ENCODE measurements around the gene DNAH6. TPM values are rescaled to one million over a fixed set of nuclear protein-coding genes. Genes with fewer than 3 reads are reported as not detected.

The DNAH6 gene
- total and polyA plus RNA-seq, 10 of the 15 experiments (the other 5 are each of a cell fraction or from before 2014, with no cell fraction given) = 0.07 to 1.0 (median 0.29) TPM

DNA sequence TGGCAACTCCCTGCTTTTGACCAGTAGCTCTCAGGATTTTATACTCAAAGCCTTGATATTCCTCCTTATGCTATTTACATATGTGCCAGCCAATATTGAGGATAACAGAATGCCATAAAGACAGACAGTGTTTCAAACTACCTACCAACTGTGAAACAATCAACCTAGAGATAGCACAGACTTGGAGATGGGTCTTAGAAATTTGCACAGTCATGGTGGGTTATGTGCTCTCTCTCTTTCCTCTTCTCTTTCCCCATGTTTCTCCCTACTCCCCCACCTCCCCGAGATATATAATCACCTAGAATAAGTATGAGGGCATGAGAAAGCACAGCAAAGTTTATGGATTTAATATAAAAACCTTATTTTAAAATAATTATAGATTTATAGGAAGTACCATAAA lies 33.0 kb upstream of the DNAH6 start:
- no peaks in the 10 kb centered on the region for H4K20me1 ChIP-seq (ENCODE audit: control insufficient read depth, insufficient read depth)
- no peak for FAIRE-seq
- intact Hi-C loops (cut with micrococcal nuclease; ENCODE audit: unreplicated experiment) = no loop called here
- ChIA-PET CTCF (interaction anchor here (0.8 kb wide), 1 partner anchor 374 kb away, joined by 3 read pairs; no protein-coding TSS in a partner anchor), RAD21 (ENCODE audit: unreplicated experiment) (no interaction called here), POLR2A (no interaction called here), SMC1A (ENCODE audit: uncharacterized antibody, unreplicated experiment) (interaction anchor here (0.6 to 1.7 kb wide), 5 partner anchors 10 to 599 kb away, joined by 3 to 5 read pairs (median 3); no protein-coding TSS in a partner anchor)
- BruUV-seq (replicated peaks) = no TSS peak
- no peak overlapping the region for H3K9ac ChIP-seq (ENCODE audit: control insufficient read depth, insufficient read depth, low read length)
- no peak for TF ChIP-seq EED (IDR thresholded peaks at IDR 0.05; ENCODE audit: low read depth)
- no peak for TF ChIP-seq POLR2AphosphoS5 (IDR thresholded peaks at IDR 0.05; ENCODE audit: low read length)
- TF ChIP-seq, protein P1, sequence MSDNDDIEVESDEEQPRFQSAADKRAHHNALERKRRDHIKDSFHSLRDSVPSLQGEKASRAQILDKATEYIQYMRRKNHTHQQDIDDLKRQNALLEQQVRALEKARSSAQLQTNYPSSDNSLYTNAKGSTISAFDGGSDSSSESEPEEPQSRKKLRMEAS (IDR thresholded peaks at IDR 0.05; ENCODE audit: low read depth, low read length) = no peak
- TF ChIP-seq ZNF274 (IDR thresholded peaks at IDR 0.05; ENCODE audit: insufficient read depth, insufficient read length) = no peak
- no peak for TF ChIP-seq EP300 (IDR thresholded peaks at IDR 0.05; ENCODE audit: borderline replicate concordance in 1 of 2, control insufficient read depth in 1 of 2, low read depth in 2 of 2, low read length in 2 of 2)
- no peak for TF ChIP-seq NR2F1 (conservative IDR thresholded peaks at IDR 0.05)
- no peak for ATAC-seq
- no peak overlapping the region for H2AFZ ChIP-seq (ENCODE audit: control insufficient read depth, low read depth, low read length)
- no peak overlapping the region for H3K4me2 ChIP-seq (ENCODE audit: control insufficient read depth, insufficient read depth)
- no peaks in the 10 kb centered on the region for H3K9me3 ChIP-seq (replicated peaks; ENCODE audit: control insufficient read depth, insufficient read depth, low read length)
- 42% methylated on average over 1 of the region's 1 CpG for WGBS (ENCODE audit: insufficient coverage, insufficient replicate concordance, low lambda C conversion rate, missing lambda C conversion rate)
- no peak for DNase-seq (ENCODE audit: low read depth, low spot score)
- no peaks in the 10 kb centered on the region for H3K36me3 ChIP-seq (ENCODE audit: control insufficient read depth in 2 of 2, insufficient read depth in 2 of 2, low read length in 1 of 2)
- H3K79me2 ChIP-seq (ENCODE audit: control insufficient read depth, insufficient read depth, low read length) = no peaks in the 10 kb centered on the region
- H3K4me1 ChIP-seq (ENCODE audit: control insufficient read depth, insufficient read depth, low read length) = no peaks in the 10 kb centered on the region
- in situ Hi-C loops (cut with MboI) = no loop called here
- H3K27ac ChIP-seq (ENCODE audit: control insufficient read depth, insufficient read depth) = no peak overlapping the region
- peaks cover 2 to 3% of the 10 kb centered on the region in 2 experiments; a peak in 2 of 4 replicates for H3K27me3 ChIP-seq (replicated peaks in 1 of 2; ENCODE audit: control insufficient read depth in 2 of 2, insufficient read depth in 2 of 2, low read length in 1 of 2)
- no peak overlapping the region for H3K4me3 ChIP-seq

DNA sequence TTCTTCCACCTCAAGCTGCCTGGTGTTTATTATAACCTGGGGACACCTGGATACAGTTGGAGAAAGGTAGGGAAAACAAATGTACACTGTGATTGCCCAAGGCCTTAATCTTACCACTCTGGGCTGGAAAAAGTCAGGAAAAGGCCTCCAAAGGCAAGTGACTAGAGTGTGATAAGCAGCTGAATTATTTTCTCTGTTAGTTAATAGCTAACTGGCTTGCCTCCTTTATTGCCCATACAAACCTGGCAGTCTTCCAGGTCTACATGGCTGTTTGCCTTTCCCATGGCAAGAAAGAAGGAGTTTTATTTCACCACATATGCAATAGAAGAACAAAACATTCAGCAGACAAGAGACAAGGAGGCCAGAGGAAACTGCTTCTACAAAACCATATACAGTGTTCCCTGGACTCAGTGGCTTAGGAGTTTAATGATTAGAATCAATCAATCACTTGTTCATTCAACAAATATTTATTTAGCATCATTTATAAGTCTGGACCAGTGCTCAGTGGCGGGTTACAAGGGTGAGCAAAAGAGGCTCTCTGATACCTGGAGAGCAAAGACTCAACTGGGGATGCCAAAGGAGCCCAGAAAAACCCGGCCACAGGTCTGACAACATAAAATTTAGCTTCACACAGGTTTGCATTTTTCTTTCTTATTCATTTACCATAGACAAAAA lies 29.7 kb upstream of the DNAH6 start:
- Histone ChIP-seq H3K9ac (ENCODE audit: control insufficient read depth, insufficient read depth, low read length) (no peak overlapping the region), H3K4me3 (no peak overlapping the region), H3K79me2 (ENCODE audit: control insufficient read depth, insufficient read depth, low read length) (no peaks in the 10 kb centered on the region), H4K20me1 (ENCODE audit: control insufficient read depth, insufficient read depth) (no peaks in the 10 kb centered on the region), H3K4me2 (ENCODE audit: control insufficient read depth, insufficient read depth) (no peak overlapping the region), H3K9me3 (replicated peaks; ENCODE audit: control insufficient read depth, insufficient read depth, low read length) (no peaks in the 10 kb centered on the region), H2AFZ (ENCODE audit: control insufficient read depth, low read depth, low read length) (no peak overlapping the region), H3K27me3 (replicated peaks in 1 of 2; ENCODE audit: control insufficient read depth in 2 of 2, insufficient read depth in 2 of 2, low read length in 1 of 2) (peaks cover 2 to 3% of the 10 kb centered on the region in 2 experiments; a peak in 2 of 4 replicates), H3K4me1 (ENCODE audit: control insufficient read depth, insufficient read depth, low read length) (no peaks in the 10 kb centered on the region), H3K36me3 (ENCODE audit: control insufficient read depth in 2 of 2, insufficient read depth in 2 of 2, low read length in 1 of 2) (no peaks in the 10 kb centered on the region), H3K27ac (ENCODE audit: control insufficient read depth, insufficient read depth) (no peak overlapping the region)
- SMC1A ChIA-PET (ENCODE audit: uncharacterized antibody, unreplicated experiment) = interaction anchor here (0.6 to 1.5 kb wide), 4 partner anchors 11 to 440 kb away, joined by 3 read pairs; no protein-coding TSS in a partner anchor
- RAD21 ChIA-PET (ENCODE audit: unreplicated experiment) = no interaction called here
- FAIRE-seq (no peak), DNase-seq (ENCODE audit: low read depth, low spot score) (no peak), ATAC-seq (no peak)
- in situ Hi-C loops (cut with MboI) = no loop called here
- CTCF ChIA-PET = no interaction called here
- 0% methylated on average over 2 of the region's 2 CpGs for WGBS (ENCODE audit: insufficient coverage, insufficient replicate concordance, low lambda C conversion rate, missing lambda C conversion rate)
- intact Hi-C loops (cut with micrococcal nuclease; ENCODE audit: unreplicated experiment) = no loop called here
- POLR2A ChIA-PET = no interaction called here
- no TSS peak for BruUV-seq (replicated peaks)
- TF ChIP-seq, protein P2, sequence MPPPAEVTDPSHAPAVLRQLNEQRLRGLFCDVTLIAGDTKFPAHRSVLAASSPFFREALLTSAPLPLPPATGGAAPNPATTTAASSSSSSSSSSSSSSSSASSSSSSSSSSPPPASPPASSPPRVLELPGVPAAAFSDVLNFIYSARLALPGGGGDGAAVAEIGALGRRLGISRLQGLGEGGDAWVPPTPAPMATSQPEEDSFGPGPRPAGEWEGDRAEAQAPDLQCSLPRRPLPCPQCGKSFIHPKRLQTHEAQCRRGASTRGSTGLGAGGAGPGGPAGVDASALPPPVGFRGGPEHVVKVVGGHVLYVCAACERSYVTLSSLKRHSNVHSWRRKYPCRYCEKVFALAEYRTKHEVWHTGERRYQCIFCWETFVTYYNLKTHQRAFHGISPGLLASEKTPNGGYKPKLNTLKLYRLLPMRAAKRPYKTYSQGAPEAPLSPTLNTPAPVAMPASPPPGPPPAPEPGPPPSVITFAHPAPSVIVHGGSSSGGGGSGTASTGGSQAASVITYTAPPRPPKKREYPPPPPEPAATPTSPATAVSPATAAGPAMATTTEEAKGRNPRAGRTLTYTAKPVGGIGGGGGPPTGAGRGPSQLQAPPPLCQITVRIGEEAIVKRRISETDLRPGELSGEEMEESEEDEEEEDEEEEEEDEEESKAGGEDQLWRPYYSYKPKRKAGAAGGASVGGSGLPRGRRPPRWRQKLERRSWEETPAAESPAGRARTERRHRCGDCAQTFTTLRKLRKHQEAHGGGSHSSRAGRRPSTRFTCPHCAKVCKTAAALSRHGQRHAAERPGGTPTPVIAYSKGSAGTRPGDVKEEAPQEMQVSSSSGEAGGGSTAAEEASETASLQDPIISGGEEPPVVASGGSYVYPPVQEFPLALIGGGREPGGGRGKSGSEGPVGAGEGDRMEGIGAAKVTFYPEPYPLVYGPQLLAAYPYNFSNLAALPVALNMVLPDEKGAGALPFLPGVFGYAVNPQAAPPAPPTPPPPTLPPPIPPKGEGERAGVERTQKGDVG (CRISPR knock-in tag; IDR thresholded peaks at IDR 0.05) = no peak
- TF ChIP-seq ETV6 (conservative IDR thresholded peaks at IDR 0.05 in 1 of 2, IDR thresholded peaks at IDR 0.05 in 1 of 2; ENCODE audit: borderline replicate concordance in 1 of 2, low read depth in 1 of 2) (no peak), FOS (IDR thresholded peaks at IDR 0.05; ENCODE audit: borderline replicate concordance, extremely low read depth, insufficient read length) (no peak), CHD1 (IDR thresholded peaks at IDR 0.05; ENCODE audit: low read depth, low read length) (no peak), ZZZ3 (IDR thresholded peaks at IDR 0.05; ENCODE audit: control insufficient read depth, insufficient read length, low read depth) (no peak), NFYB (IDR thresholded peaks at IDR 0.05; ENCODE audit: insufficient read depth, low read depth, low read length) (no peak)

Measured in GM12878 (cell line).